Esophagus squamous epithelium (tissue), 5 donors: Measurements from ENCODE around the gene ESPL1. TPM values are rescaled to one million over a fixed set of nuclear protein-coding genes. Genes with fewer than 3 reads are reported as not detected.

Experiments
- DNase-seq: peaks from one replicate; lab custom pipeline; 2025; lab: John Stamatoyannopoulos, UW
- H3K27ac ChIP-seq, 4 donors: fragments of 200-600 bp; sonication (generic); one replicate each; pipeline ENCODE4 v1.5.1; 2016 to 2019; ENCODE audit warnings: mild to moderate bottlenecking in 1 of 4
- H3K27me3 ChIP-seq, 4 donors: fragments of 200-600 bp; sonication (generic); 1 replicate in 3 of 4; 2 replicates in 1 of 4; pipeline versions ENCODE4 v1.5.1 to v1.6.0; 2017 to 2021; ENCODE audit warnings: antibody characterized with exemption in 1 of 4
- H3K36me3 ChIP-seq, 3 donors: fragments of 200-600 bp; sonication (generic); one replicate each; pipeline ENCODE4 v1.5.1; 2016 to 2019
- H3K4me1 ChIP-seq, 3 donors: fragments of 200-600 bp; sonication (generic); one replicate each; pipeline ENCODE4 v1.5.1; 2017 to 2019
- H3K4me3 ChIP-seq, 4 donors: fragments of 200-600 bp; sonication (generic); 1 replicate in 3 of 4; 2 replicates in 1 of 4; pipeline ENCODE4 v1.5.1; 2016 to 2019; ENCODE audit warnings: mild to moderate bottlenecking in 2 of 4, moderate library complexity in 1 of 4
- H3K9me3 ChIP-seq, 3 donors: fragments of 200-600 bp; sonication (generic); one replicate each; pipeline ENCODE4 v1.5.1; 2016 to 2019
- CTCF ChIP-seq, 6 experiments: fragments of 450-650 bp in 4 of 6; fragments of 200-600 bp in 2 of 6; sonication (generic) in 2 of 6; IDR thresholded peaks; one replicate each; pipeline ENCODE4 v1.5.1; 2016 to 2019; ENCODE audit warnings: antibody characterized with exemption in 6 of 6, mild to moderate bottlenecking in 4 of 6, moderate library complexity in 4 of 6
- POLR2A ChIP-seq, 4 donors: fragments of 450-650 bp; IDR thresholded peaks; one replicate each; pipeline ENCODE4 v1.6.1; 2017; ENCODE audit warnings: antibody characterized with exemption in 4 of 4, mild to moderate bottlenecking in 4 of 4, moderate library complexity in 3 of 4
- WGBS, 2 donors: methylation state at CpG; one replicate each; pipeline ENCODE4 v1.1.5; 2018; 5-methylcytosine and 5-hydroxymethylcytosine counted together
- intact Hi-C: fragments of 100-400 bp; cut with DNase I; formaldehyde crosslinking; loops from one replicate; pipeline ENCODE4 v1.15.0; 2022
- total RNA-seq, 4 donors: library from RNA; depleted of rRNA; stranded (reverse); fragments of >200 nt; gene quantifications; one replicate each; pipeline ENCODE4 v1.1.0, GENCODE V29; 2016
- donor health status: DM: yes; HTN: yes; CAD: no.

ESPL1 gene
- total RNA-seq, 4 donors from 2014 or later, result 32.2 to 85.6 (median 48.0) TPM

- peak; percentile 59 for DNase-seq
- H3K27me3 ChIP-seq, result no peaks in the 10 kb centered on the region
- H3K9me3 ChIP-seq, result no peaks in the 10 kb centered on the region
- intact Hi-C loops, result no loop called here
- TF ChIP-seq CTCF (IDR thresholded peaks at IDR 0.05) (no peak), POLR2A (IDR thresholded peaks at IDR 0.05) (no peak)
- peak overlapping the region; percentile 56 to 82 (median 72) for H3K4me3 ChIP-seq
- H3K27ac ChIP-seq, result peak overlapping the region; percentile 97 to 100 (median 99)
- H3K4me1 ChIP-seq, result peaks cover 68 to 97% (median 72%) of the 10 kb centered on the region in 3 donors
- 0% methylated on average over 8 to 15 of the region's 42 CpGs for WGBS, 2 donors
- peaks cover 0 to 16% (median 0%) of the 10 kb centered on the region in 3 donors for H3K36me3 ChIP-seq
Observed at GRCh38 chr12:53220694-53221202, 47.4 kb upstream of the ESPL1 start.

- WGBS, 2 donors, result 0 to 4% methylated on average over 9 to 17 of the region's 72 CpGs
- intact Hi-C loops, result no loop called here
Observed at GRCh38 chr12:53221203-53222080, 46.7 kb upstream of the ESPL1 start.

GRCh38 chr12:53222170-53222721, 45.9 kb upstream of the ESPL1 start:
- 17 to 19% methylated on average over 4 to 5 of the region's 5 CpGs for whole genome bisulfite sequencing, 2 donors
- Histone ChIP-seq H3K9me3 (no peaks in the 10 kb centered on the region), H3K4me1 (peaks cover 67 to 97% (median 70%) of the 10 kb centered on the region in 3 donors), H3K36me3 (peaks cover 0 to 22% (median 3%) of the 10 kb centered on the region in 3 donors), H3K27me3 (no peaks in the 10 kb centered on the region), H3K27ac (peak overlapping the region; percentile 97 to 100 (median 99)), H3K4me3 (peak overlapping the region in 3 of 4 donors; percentile 69 to 82 (median 74))
- no peak for DNase-seq
- intact Hi-C loops, result no loop called here
- no peak for TF ChIP-seq CTCF (IDR thresholded peaks at IDR 0.05)

More at GRCh38 chr12:53221203-53222080, 46.7 kb upstream of the ESPL1 start:
- peaks cover 69 to 97% (median 72%) of the 10 kb centered on the region in 3 donors for H3K4me1 ChIP-seq
- H3K27me3 ChIP-seq, result no peaks in the 10 kb centered on the region
- H3K27ac ChIP-seq, result peak overlapping the region; percentile 97 to 100 (median 99)
- no peaks in the 10 kb centered on the region for H3K9me3 ChIP-seq
- TF ChIP-seq POLR2A (IDR thresholded peaks at IDR 0.05) (peak in 1 of 4 donors; percentile 60), CTCF (IDR thresholded peaks at IDR 0.05) (peak in 1 of 6 experiments; percentile 18)
- peaks cover 0 to 16% (median 0%) of the 10 kb centered on the region in 3 donors for H3K36me3 ChIP-seq
- peak overlapping the region; percentile 56 to 82 (median 72) for H3K4me3 ChIP-seq
- no peak for DNase-seq

- Histone ChIP-seq H3K4me1 (peaks cover 63 to 97% (median 67%) of the 10 kb centered on the region in 3 donors), H3K4me3 (peak overlapping the region in 3 of 4 donors; percentile 39 to 74 (median 69)), H3K27ac (peak overlapping the region; percentile 97 to 100 (median 99)), H3K27me3 (no peaks in the 10 kb centered on the region), H3K36me3 (peaks cover 0 to 28% (median 9%) of the 10 kb centered on the region in 3 donors), H3K9me3 (no peaks in the 10 kb centered on the region)
- TF ChIP-seq CTCF (IDR thresholded peaks at IDR 0.05), result no peak
- no peak for TF ChIP-seq POLR2A (IDR thresholded peaks at IDR 0.05)
- 38 to 45% methylated on average over 3 to 4 of the region's 4 CpGs for WGBS, 2 donors
- no peak for DNase-seq
- intact Hi-C loops, result no loop called here
Observed at GRCh38 chr12:53222806-53223261, 45.3 kb upstream of the ESPL1 start.
